ENCODE data around the gene HOXB6.

GRCh38 chr17:48553190-48553547, 51.6 kb downstream of the HOXB6 start:
- TF ChIP-seq, protein P1, sequence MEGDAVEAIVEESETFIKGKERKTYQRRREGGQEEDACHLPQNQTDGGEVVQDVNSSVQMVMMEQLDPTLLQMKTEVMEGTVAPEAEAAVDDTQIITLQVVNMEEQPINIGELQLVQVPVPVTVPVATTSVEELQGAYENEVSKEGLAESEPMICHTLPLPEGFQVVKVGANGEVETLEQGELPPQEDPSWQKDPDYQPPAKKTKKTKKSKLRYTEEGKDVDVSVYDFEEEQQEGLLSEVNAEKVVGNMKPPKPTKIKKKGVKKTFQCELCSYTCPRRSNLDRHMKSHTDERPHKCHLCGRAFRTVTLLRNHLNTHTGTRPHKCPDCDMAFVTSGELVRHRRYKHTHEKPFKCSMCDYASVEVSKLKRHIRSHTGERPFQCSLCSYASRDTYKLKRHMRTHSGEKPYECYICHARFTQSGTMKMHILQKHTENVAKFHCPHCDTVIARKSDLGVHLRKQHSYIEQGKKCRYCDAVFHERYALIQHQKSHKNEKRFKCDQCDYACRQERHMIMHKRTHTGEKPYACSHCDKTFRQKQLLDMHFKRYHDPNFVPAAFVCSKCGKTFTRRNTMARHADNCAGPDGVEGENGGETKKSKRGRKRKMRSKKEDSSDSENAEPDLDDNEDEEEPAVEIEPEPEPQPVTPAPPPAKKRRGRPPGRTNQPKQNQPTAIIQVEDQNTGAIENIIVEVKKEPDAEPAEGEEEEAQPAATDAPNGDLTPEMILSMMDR (IDR thresholded peaks at IDR 0.05) = no peak
- no peak for TF ChIP-seq POLR2A (IDR thresholded peaks at IDR 0.05)

All from adrenal gland (tissue), 5 donors.